HG03565 (cell line): ENCODE measurements around the gene TEKTIP1.
"Not testable (repeated sequence)": the region's sequence is repeated elsewhere in the genome, so short reads cannot be mapped to it uniquely, and the experiment has no call there.

Experiments
- ATAC-seq: cut with Tn5 transposase; IDR thresholded peaks from one replicate; pipeline ENCODE4 v1.9.1; 2021; ENCODE audit warnings: mild to moderate bottlenecking, moderate library complexity; ENCODE audit not compliant: unreplicated experiment

Gene TEKTIP1

GRCh38 chr19:3522421-3523360 is 16.3 kb upstream of the TEKTIP1 start:
- no peak for ATAC-seq

GRCh38 chr19:3523361-3524077 is 15.5 kb upstream of the TEKTIP1 start:
- ATAC-seq, result no peak

GRCh38 chr19:3524078-3524842 is 14.7 kb upstream of the TEKTIP1 start:
- ATAC-seq, result no peak

GRCh38 chr19:3524904-3525451 is 14.0 kb upstream of the TEKTIP1 start:
- no peak for ATAC-seq

GRCh38 chr19:3526507-3527237 is 12.3 kb upstream of the TEKTIP1 start:
- ATAC-seq, result no peak

DNA sequence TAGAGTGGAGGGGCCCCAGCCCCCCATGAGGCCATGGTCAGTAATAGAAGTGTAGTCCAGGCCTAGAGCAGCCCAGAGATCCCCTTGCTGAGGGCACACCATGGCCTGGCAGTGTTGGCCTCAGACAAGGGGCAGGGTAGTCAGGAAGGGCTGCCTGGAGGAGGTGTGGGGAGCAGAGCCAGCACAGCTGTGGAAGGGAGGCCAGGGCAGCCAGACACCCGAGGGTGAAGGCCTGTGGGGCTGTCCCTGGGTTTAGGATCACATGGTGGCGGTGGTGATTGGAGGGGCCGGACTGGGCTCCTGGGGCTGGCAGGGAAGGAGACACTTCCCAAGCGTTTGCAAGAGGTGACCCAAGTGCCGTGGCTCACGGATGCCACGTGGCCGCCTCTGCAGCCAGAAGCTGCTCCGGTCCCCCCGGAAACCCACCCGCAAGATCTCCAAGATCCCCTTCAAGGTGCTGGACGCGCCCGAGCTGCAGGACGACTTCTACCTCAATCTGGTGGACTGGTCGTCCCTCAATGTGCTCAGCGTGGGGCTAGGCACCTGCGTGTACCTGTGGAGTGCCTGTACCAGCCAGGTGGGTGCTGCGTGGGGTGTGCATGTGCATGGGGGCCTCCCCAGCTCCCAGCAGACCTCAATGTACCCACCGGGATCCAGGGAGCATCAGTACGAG is 11.6 kb upstream of the TEKTIP1 start:
- ATAC-seq, result no peak

DNA sequence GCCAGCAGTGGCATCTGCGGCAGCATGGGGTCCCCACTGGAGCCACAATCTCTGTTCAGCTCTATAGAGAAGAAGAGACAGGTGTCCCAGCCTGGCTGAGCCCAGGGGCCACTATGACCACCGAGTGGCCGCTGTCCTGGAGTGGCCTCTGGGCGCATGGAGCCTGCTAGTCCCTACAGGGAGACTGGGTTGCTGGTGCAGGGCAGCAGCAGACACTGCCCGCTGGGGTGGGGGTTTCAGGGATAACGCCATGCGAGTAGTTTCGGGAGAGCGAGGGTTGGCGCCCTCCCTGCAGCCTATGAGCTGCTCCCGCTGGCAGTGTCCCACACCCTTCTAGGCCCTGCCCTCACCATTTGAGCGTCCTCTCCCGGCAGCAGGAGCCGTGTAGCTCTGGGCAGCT is 10.9 kb upstream of the TEKTIP1 start:
- no peak for ATAC-seq

DNA sequence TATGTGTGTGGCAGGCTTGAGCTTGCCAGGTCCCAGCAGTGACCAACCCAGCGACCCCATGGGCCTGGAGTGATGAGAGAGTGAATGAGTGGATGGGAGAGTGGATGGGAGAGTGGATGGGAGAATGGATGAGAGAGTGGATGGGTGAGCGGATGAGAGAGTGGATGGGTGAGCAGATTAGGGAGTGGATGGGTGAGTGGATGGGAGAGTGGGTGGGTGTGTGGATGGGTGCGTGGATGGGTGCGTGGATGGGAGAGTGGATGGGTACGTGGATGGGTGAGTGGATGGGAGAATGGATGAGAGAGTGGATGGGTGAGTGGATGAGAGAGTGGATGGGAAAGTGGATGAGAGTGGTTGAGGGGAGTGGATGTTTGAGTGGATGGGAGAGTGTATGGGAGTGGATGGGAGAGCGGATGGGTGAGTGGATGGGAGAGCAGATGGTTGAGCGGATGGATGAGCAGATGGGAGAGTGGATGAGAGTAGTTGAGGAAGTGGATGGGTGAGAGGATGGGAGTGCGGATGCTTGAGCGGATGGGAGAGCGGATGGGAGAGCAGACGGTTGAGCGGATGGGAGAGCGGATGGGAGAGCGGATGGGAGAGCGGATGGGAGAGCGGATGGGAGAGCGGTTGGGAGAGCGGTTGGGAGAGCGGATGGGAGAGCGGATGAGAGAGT is 10.3 kb upstream of the TEKTIP1 start:
- ATAC-seq, result no peak

GRCh38 chr19:3529299-3529698 is 9.7 kb upstream of the TEKTIP1 start:
- not testable (repeated sequence) for ATAC-seq

DNA sequence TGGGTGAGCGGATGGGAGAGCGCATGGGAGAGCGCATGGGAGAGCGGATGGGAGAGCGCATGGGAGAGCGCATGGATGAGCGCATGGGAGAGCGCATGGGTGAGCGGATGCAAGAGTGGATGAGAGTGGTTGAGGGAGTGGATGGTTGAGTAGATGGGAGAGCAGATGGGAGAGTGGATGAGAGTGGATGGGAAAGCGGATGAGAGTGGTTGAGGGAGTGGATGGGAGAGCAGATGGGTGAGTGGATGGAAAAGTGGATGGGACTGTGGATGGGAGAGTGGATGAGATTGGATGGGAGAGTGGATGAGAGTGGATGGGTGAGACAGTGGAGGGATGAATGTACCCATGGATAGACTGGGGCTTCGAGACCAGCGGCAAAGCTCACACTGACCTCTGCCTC is 8.6 kb upstream of the TEKTIP1 start:
- no peak for ATAC-seq

GRCh38 chr19:3531716-3532115 is 7.3 kb upstream of the TEKTIP1 start:
- no peak for ATAC-seq

GRCh38 chr19:3532154-3532786 is 6.7 kb upstream of the TEKTIP1 start:
- no peak for ATAC-seq

- no peak for ATAC-seq
Observed at GRCh38 chr19:3533033-3533432, 5.9 kb upstream of the TEKTIP1 start.

DNA sequence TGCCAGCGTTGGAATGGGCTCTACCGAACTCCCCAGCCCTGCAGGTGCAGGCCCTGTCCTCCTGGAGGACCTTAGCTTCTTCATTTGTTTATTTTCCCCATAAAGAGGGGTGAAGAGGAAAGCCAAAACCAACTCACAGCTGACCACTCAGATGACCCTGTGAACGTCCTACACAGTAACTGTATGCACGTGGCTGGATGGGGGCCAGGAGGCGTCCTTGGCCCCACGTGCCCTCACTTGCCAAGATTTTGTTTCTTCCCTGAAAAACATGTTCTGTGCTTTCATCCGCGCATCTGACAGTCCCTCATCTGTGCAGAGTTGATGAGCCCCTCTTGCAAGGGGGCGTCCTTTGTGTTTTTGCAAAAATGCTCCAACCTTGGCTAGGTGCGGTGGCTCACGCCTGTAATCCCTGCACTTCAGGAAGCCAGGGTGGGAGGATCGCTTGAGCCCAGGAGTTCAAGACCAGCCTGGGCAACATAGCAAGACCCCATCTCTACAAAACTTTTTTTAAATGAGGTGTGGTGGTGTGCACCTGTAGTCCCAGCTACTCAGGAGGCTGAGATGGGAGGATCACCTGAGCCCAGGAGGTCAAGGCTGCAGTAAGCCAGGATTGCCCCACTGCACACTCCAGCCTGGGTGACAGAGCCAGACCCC is 5.3 kb upstream of the TEKTIP1 start:
- ATAC-seq, result no peak

GRCh38 chr19:3534375-3535234 is 4.4 kb upstream of the TEKTIP1 start:
- ATAC-seq, result no peak

DNA sequence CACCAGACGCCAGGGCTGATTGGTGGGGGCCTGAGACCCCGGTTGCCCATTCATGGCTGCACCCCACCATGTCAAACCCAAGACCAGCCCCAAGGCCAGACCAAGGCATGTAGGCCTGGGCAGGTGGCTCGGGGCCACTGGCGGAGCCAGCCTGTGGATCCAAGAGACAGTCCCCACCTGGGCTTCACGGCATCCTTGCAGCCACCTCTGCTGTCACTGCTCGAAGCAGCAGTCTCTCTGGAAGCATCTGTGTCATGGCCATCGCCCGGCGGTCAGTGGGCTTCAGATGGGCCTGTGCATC is 3.8 kb upstream of the TEKTIP1 start:
- ATAC-seq, result no peak

DNA sequence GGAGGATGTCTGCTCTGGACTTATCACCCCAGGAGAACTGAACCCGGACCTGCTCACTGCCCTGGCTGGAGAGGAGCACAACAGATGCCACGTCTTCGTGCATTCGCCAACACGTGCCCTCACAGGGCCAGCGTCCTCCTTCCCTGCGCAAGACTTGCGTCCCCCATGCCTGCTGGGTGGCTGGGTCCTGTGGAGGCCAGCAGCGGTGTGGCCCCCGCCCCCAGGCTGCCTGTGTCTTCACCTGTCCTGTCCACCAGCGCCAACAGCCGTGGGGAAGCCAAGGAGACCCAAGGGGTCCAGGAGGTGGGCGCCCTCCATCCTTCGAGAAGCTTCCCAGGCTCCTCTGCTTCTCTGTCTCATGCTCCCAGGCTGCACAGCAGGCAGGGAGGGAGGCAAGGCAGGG is 3.4 kb upstream of the TEKTIP1 start:
- no peak for ATAC-seq

- no peak for ATAC-seq
Observed at GRCh38 chr19:3535981-3536380, 3.0 kb upstream of the TEKTIP1 start.
